Measurements from ENCODE around the gene EXOC3L4.

GRCh38 chr14:103070971-103071542 lies 23.5 kb upstream of the EXOC3L4 start:
- TF ChIP-seq CTCF (conservative IDR thresholded peaks at IDR 0.05 in 1 of 2, IDR thresholded peaks at IDR 0.05 in 1 of 2; ENCODE audit: low read depth in 1 of 2, low read length in 2 of 2) (no peak), EZH2 (IDR thresholded peaks at IDR 0.05; ENCODE audit: low read length, missing control alignments) (no peak)
